ENCODE results near the gene UBASH3B. TPM values are rescaled to one million over a fixed set of nuclear protein-coding genes. Genes with fewer than 3 reads are reported as not detected.

Gene UBASH3B
- total RNA-seq, 2 donors from 2014 or later = 0.78 to 12.9 TPM

DNA sequence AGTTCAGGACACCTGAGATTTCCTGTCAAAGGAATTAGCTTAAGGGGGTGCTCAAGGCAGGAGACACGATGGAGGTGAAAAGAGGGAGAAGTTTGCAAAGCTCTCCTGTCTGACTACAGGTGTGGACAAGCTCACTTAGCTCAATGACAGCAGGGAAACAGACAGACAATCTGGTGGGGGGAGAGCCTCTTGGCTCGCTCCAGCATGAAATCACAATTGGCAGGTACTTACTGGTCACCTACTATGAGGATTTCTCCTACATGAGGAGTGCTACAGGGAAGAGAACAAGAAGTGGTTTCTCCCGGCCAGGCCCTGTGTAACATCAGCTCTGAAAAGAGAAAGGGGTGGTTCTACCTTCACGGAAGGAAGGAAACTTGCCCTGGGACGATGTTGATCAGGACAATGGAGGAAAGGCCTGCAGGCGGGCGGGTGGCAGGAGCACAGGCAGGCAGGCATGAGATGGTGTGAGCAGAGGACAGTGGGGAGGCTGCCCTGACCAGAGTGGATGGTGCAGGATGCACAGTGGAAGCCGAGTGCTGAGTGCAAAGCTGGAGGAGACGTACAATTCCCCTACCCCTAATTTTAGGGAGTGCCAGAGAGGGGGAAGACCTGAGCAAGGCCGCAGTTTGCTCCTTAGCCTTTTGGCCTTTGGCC, 124.9 kb downstream of the UBASH3B start:
- Histone ChIP-seq H3K27me3 (no peaks in the 10 kb centered on the region), H3K4me3 (no peak overlapping the region), H3K4me1 (peaks cover 11% of the 10 kb centered on the region), H3K36me3 (replicated peaks in 1 of 2; ENCODE audit: insufficient read depth in 1 of 2, low read depth in 2 of 2) (no peaks in the 10 kb centered on the region), H3K9me3 (no peaks in the 10 kb centered on the region), H3K27ac (no peak overlapping the region)
- ATAC-seq (no peak), DNase-seq (no peak)
- TF ChIP-seq CTCF (IDR thresholded peaks at IDR 0.05) = no peak
- TF ChIP-seq POLR2A (IDR thresholded peaks at IDR 0.05) = no peak
- 72 to 74% methylated on average over 10 of the region's 10 CpGs for WGBS, 2 donors
- intact Hi-C loops (cut with DNase I) = loop anchor here (5.0 to 10.0 kb wide), 2 partner anchors 148 to 196 kb away; no protein-coding TSS in a partner anchor

GRCh38 chr11:122781378-122782195, 126.1 kb downstream of the UBASH3B start:
- TF ChIP-seq POLR2A (IDR thresholded peaks at IDR 0.05) (no peak), CTCF (IDR thresholded peaks at IDR 0.05) (peak; percentile 83 to 92 (median 89))
- Histone ChIP-seq H3K27me3 (no peaks in the 10 kb centered on the region), H3K27ac (no peak overlapping the region), H3K36me3 (replicated peaks in 1 of 2; ENCODE audit: insufficient read depth in 1 of 2, low read depth in 2 of 2) (no peaks in the 10 kb centered on the region), H3K4me1 (peaks cover 12% of the 10 kb centered on the region), H3K4me3 (no peak overlapping the region), H3K9me3 (no peaks in the 10 kb centered on the region)
- ATAC-seq = peak; percentile 90
- intact Hi-C loops (cut with DNase I) = loop anchor here (5.0 to 10.0 kb wide), 2 partner anchors 149 to 197 kb away; no protein-coding TSS in a partner anchor
- DNase-seq = peak; percentile 84 to 88 (median 84)
- 17 to 24% methylated on average over 9 to 12 of the region's 12 CpGs for WGBS, 2 donors

- DNase-seq = no peak
- no peak for ATAC-seq
- TF ChIP-seq CTCF (IDR thresholded peaks at IDR 0.05) (no peak), POLR2A (IDR thresholded peaks at IDR 0.05) (no peak)
- H3K36me3 ChIP-seq (replicated peaks in 1 of 2; ENCODE audit: insufficient read depth in 1 of 2, low read depth in 2 of 2) = no peaks in the 10 kb centered on the region
- H3K9me3 ChIP-seq = no peaks in the 10 kb centered on the region
- H3K4me1 ChIP-seq = peaks cover 12% of the 10 kb centered on the region
- no peak overlapping the region for H3K27ac ChIP-seq
- no peak overlapping the region for H3K4me3 ChIP-seq
- WGBS, 2 donors = 73 to 77% methylated on average over 2 of the region's 2 CpGs
- no peaks in the 10 kb centered on the region for H3K27me3 ChIP-seq
- intact Hi-C loops (cut with DNase I) = loop anchor here (5.0 to 10.0 kb wide), 2 partner anchors 150 to 197 kb away; no protein-coding TSS in a partner anchor
Observed at GRCh38 chr11:122782222-122782621, 126.7 kb downstream of the UBASH3B start.

- Histone ChIP-seq H3K27me3 (no peaks in the 10 kb centered on the region), H3K4me3 (no peak overlapping the region), H3K9me3 (no peaks in the 10 kb centered on the region), H3K4me1 (peaks cover 12% of the 10 kb centered on the region), H3K36me3 (replicated peaks in 1 of 2; ENCODE audit: insufficient read depth in 1 of 2, low read depth in 2 of 2) (no peaks in the 10 kb centered on the region), H3K27ac (no peak overlapping the region)
- ATAC-seq (peak; percentile 29), DNase-seq (peak in 2 of 4 donors; percentile 24 to 52)
- intact Hi-C loops (cut with DNase I) = loop anchor here (5.0 to 10.0 kb wide), 2 partner anchors 152 to 200 kb away; no protein-coding TSS in a partner anchor
- 45 to 54% methylated on average over 5 of the region's 5 CpGs for WGBS, 2 donors
- TF ChIP-seq POLR2A (IDR thresholded peaks at IDR 0.05) (no peak), CTCF (IDR thresholded peaks at IDR 0.05) (no peak)
Observed at GRCh38 chr11:122784325-122784955, 128.9 kb downstream of the UBASH3B start.
